Neural cell (in vitro differentiated cells): ENCODE measurements around the gene SUN1.

ENCODE experiments used
- POLR2AphosphoS5 ChIP-seq: IDR thresholded peaks from 2 replicates; pipeline ENCODE4 v1.6.1; 2012
- REST ChIP-seq: IDR thresholded peaks from 2 replicates; pipeline ENCODE4 v1.6.1; 2012; ENCODE audit warnings: borderline replicate concordance

- TF ChIP-seq POLR2AphosphoS5 (no peak), REST (no peak)
These were observed 1.5 kb downstream of the SUN1 start for GRCh38 chr7:833601-834258.
